Natural killer cell treated with Interleukin-12 subunit alpha and Interleukin-12 subunit beta and Interleukin-15 and Interleukin-18, amount 100 ng/mL, for 72 hours (primary cell): ENCODE results near the gene ASB16. TPM values are rescaled to one million over a fixed set of nuclear protein-coding genes. Genes with fewer than 3 reads are reported as not detected.

Source experiments
- ATAC-seq, 2 donors: fragments of 150-1000 bp; cut with Tn5 transposase in 1 of 2; sonication (Bioruptor Pico), chemical (Tn5 transposase) in 1 of 2; 2 replicates each; pipeline ENCODE4 v1.10.0; 2021
- DNase-seq: peaks from one replicate; pipeline ENCODE4 v3.0.0; 2022; ENCODE audit warnings: low spot score
- H3K27ac Mint-ChIP-seq, 2 donors: 1 replicate in 1 of 2; 2 replicates in 1 of 2; pipeline ENCODE4 v1.8.0; 2022; ENCODE audit warnings: mixed read lengths in 2 of 2, mild to moderate bottlenecking in 1 of 2, moderate library complexity in 1 of 2
- H3K27me3 Mint-ChIP-seq, 2 donors: 1 replicate in 1 of 2; 2 replicates in 1 of 2; pipeline ENCODE4 v1.8.0; 2022; ENCODE audit warnings: mixed read lengths in 2 of 2
- H3K36me3 Mint-ChIP-seq: one replicate; pipeline ENCODE4 v1.8.0; 2022; ENCODE audit warnings: mixed read lengths
- H3K4me1 Mint-ChIP-seq, 2 donors: 1 replicate in 1 of 2; 2 replicates in 1 of 2; pipeline ENCODE4 v1.8.0; 2022; ENCODE audit warnings: low read depth in 2 of 2, mixed read lengths in 2 of 2, mild to moderate bottlenecking in 1 of 2
- H3K4me3 Mint-ChIP-seq: one replicate; pipeline ENCODE4 v1.8.0; 2022; ENCODE audit warnings: mixed read lengths
- H3K9me3 Mint-ChIP-seq: 2 replicates; pipeline ENCODE4 v1.8.0; 2022; ENCODE audit warnings: mixed read lengths
- total RNA-seq, 2 donors: library from RNA; stranded (reverse); gene quantifications; one replicate each; pipeline ENCODE4 v1.2.3, GENCODE V29; 2022

Gene ASB16
- total RNA-seq, 2 donors from 2014 or later: 0.33 TPM; not detected in 1

- Mint-ChIP-seq H3K9me3 (no peaks in the 10 kb centered on the region), H3K4me3 (peak overlapping the region; percentile 51), H3K27me3 (no peaks in the 10 kb centered on the region), H3K4me1 (peaks cover 36 to 41% of the 10 kb centered on the region in 2 donors), H3K27ac (peak overlapping the region; percentile 90 to 96), H3K36me3 (no peaks in the 10 kb centered on the region)
- no peak for DNase-seq
- no peak for ATAC-seq
Measured at GRCh38 chr17:44202756-44203155, 32.3 kb downstream of the ASB16 start.

DNA sequence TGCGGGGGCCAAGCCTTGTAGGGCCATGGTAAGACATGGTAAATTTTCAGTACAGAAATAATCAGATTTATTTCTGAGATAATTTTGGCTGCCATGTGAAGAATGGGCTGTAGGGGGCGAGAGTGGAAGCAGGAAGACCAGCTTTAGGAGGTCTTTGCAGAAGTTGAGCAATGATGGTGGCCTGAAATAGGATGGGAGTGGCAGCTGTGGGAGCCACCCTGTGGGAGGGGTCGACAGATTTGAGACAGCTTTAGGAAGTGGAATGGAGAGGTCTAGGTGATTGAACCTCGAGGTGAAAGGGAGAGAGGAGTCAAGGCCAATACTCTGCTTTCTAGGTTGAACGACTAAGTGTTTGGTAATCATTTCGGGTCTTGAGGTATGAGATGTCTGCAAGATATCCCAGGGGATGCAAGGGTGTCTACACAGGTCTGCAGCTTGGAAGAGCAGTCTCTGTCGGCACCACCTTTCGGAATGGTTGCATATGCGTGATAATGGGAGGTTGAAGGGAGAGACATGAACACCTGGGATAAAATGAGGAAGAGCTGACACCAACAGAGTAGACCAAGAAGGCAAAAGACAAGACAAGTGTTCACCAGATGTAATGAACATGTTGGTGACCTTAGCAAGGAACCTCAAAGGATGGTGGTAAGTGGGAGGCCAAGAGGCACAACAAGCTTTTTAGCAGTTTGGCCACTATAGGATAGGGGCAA lies 33.4 kb downstream of the ASB16 start:
- no peak overlapping the region for H3K4me3 Mint-ChIP-seq
- peaks cover 37 to 41% of the 10 kb centered on the region in 2 donors for H3K4me1 Mint-ChIP-seq
- H3K36me3 Mint-ChIP-seq: peaks cover 7% of the 10 kb centered on the region

DNA sequence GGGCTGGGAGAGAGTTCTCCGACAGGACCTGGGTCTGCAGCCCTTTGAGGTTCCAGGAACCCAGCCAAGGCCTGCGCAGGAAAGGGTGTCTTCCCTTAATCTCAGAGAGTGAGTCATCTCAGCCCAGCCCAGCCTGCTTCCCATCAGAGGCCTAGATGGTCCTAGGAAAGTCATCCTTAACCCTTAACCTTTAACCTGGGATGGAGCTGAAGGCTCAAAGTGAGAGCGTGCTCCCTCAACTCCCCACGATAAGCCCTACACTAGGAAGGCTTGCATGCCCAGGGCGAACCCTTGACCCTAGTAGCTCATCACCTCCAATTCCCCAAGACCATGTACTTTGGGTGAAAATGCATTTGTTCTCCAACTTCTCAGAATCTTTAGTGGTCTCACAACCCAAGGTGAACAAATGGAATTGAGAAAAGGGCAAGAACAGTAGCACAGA lies 34.0 kb downstream of the ASB16 start:
- no peaks in the 10 kb centered on the region for H3K27me3 Mint-ChIP-seq
- peaks cover 7% of the 10 kb centered on the region for H3K36me3 Mint-ChIP-seq
- no peak overlapping the region for H3K4me3 Mint-ChIP-seq
- H3K4me1 Mint-ChIP-seq: peaks cover 38 to 44% of the 10 kb centered on the region in 2 donors
- no peak for ATAC-seq
- H3K9me3 Mint-ChIP-seq: no peaks in the 10 kb centered on the region
- DNase-seq: no peak
- no peak overlapping the region for H3K27ac Mint-ChIP-seq

More for the DNA sequence above, 33.4 kb downstream of the ASB16 start:
- H3K9me3 Mint-ChIP-seq: no peaks in the 10 kb centered on the region
- no peaks in the 10 kb centered on the region for H3K27me3 Mint-ChIP-seq
- ATAC-seq (no peak), DNase-seq (no peak)
- H3K27ac Mint-ChIP-seq: peak overlapping the region; percentile 90 to 96

GRCh38 chr17:44205962-44206824 lies 35.7 kb downstream of the ASB16 start:
- Mint-ChIP-seq H3K9me3 (no peaks in the 10 kb centered on the region), H3K36me3 (peaks cover 14% of the 10 kb centered on the region), H3K4me1 (peaks cover 39 to 47% of the 10 kb centered on the region in 2 donors), H3K27ac (no peak overlapping the region), H3K27me3 (no peaks in the 10 kb centered on the region), H3K4me3 (no peak overlapping the region)
- no peak for DNase-seq
- ATAC-seq: no peak

- ATAC-seq (no peak), DNase-seq (no peak)
- H3K27ac Mint-ChIP-seq: no peak overlapping the region
- peaks cover 38 to 51% of the 10 kb centered on the region in 2 donors for H3K4me1 Mint-ChIP-seq
- H3K27me3 Mint-ChIP-seq: no peaks in the 10 kb centered on the region
- peaks cover 14% of the 10 kb centered on the region for H3K36me3 Mint-ChIP-seq
- no peak overlapping the region for H3K4me3 Mint-ChIP-seq
- no peaks in the 10 kb centered on the region for H3K9me3 Mint-ChIP-seq
Measured at GRCh38 chr17:44206825-44207155, 36.3 kb downstream of the ASB16 start.

DNA sequence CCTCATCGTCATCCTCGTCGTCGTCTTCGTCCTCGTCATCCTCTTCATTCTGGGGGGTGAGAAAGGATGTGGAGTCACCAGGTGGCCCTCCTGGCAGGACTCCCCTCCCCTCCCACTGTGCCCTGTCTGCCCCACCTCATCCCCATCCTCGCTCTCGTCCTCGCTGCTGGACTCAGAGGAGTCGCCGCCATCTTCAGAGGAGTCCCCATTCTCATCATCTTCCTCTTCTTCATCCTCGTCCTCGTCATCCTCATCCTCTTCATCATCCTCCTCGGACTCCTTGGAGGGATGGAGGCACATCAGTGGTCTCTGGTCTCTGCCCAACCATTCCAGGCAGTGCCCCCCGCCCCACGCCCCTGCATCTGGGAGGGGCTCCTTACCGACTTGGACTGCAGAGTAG lies 36.8 kb downstream of the ASB16 start:
- no peak for DNase-seq
- Mint-ChIP-seq H3K4me1 (peaks cover 38 to 51% of the 10 kb centered on the region in 2 donors), H3K27me3 (no peaks in the 10 kb centered on the region), H3K4me3 (no peak overlapping the region), H3K36me3 (peaks cover 14% of the 10 kb centered on the region), H3K27ac (no peak overlapping the region), H3K9me3 (no peaks in the 10 kb centered on the region)
- no peak for ATAC-seq

DNA sequence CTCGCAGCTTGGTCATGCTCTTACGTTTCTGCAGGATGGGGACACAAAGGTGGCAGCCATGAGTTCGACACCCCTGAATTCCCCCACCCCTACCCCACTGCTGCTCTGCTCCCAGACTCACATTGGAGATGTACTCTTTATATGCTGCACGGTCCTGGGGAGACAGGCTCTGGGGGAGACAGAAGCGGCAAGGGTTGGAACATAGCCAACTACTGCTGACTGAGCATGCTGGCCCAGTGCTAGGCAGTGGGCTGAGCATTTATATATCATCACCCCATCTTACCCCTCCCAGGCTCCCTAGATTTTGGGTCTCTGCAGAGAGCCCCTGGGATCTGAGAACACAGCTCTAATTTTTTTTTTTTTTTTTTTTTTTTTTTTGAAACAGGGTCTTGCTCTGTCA lies 37.2 kb downstream of the ASB16 start:
- H3K27me3 Mint-ChIP-seq: no peaks in the 10 kb centered on the region
- H3K4me3 Mint-ChIP-seq: no peak overlapping the region
- H3K9me3 Mint-ChIP-seq: no peaks in the 10 kb centered on the region
- no peak for DNase-seq
- peaks cover 34 to 49% of the 10 kb centered on the region in 2 donors for H3K4me1 Mint-ChIP-seq
- no peak overlapping the region for H3K27ac Mint-ChIP-seq
- no peak for ATAC-seq
- H3K36me3 Mint-ChIP-seq: peaks cover 14% of the 10 kb centered on the region

DNA sequence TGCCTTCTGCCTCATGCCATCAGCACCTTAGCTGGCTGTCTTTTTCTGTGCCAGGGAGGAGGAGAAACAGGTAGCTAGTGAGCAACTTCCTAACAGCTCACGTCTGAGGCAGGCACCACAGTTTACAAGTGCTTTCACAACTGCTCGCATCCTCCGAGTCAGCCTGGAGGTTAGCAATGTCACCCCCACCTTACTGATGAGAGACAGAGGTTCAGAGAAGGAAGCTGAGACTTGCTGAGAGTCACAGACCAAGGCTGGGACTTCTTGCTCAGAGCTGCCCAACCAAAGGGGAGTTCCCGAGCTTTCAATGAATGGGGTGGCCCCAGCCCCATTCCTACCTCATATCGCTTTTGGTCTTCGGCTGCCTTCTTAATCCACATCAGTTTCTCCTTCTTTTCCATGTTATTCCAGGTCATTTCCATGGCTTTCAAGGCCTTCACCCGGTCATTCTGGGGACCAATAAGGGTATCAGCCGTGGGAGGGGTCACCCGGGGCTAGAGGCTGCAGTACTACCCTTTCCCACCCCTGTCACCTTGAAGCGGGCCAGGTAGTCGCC lies 39.4 kb downstream of the ASB16 start:
- H3K4me1 Mint-ChIP-seq: peaks cover 30 to 39% of the 10 kb centered on the region in 2 donors
- ATAC-seq: peak; percentile 72 to 75
- no peaks in the 10 kb centered on the region for H3K9me3 Mint-ChIP-seq
- peaks cover 18% of the 10 kb centered on the region for H3K36me3 Mint-ChIP-seq
- peak overlapping the region; percentile 83 to 88 for H3K27ac Mint-ChIP-seq
- H3K4me3 Mint-ChIP-seq: peak overlapping the region; percentile 87
- H3K27me3 Mint-ChIP-seq: no peaks in the 10 kb centered on the region
- no peak for DNase-seq

DNA sequence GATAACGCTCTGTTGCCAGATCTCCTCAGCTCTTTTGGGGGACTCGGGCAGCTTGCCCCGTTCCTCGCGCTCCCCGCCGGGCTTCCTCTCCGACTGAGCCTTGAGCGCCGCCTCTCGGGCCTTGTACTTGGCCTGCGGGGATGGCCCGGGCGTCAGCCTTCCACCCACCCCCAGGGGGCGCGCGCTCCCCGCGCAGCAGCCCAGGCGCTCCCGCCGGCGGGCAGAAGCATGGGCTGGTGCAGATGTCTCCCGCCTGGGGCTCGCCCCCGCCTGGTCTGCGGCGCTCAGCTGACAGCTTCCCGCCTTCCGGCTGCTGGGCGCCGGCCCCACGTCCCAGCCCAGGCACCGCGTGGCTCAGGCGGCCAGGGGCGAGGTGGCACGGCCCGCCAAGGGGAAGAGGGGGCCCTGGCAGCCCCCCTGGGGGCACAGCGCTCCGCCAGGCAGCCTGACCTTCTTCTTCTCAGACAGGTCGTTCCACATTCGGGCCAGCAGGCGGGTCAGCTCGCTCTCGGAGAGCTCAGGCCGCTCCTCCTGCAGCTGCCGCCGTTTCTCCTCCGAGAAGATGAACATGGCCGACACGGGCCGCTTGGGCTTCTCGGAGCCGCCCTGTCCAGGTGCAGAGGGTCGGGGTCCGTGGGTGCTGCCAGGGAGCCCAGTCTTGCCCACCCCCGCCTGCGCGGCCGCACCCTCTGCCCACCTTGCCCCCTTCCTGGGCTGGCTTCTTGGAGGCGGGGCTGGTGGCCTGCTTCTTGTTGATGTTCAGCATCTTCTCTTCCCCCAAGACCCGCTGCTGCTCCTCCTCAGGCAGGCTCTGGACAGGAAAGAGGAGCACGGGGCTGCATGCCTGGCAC lies 40.1 kb downstream of the ASB16 start:
- H3K9me3 Mint-ChIP-seq: no peaks in the 10 kb centered on the region
- peaks cover 33 to 43% of the 10 kb centered on the region in 2 donors for H3K4me1 Mint-ChIP-seq
- peak overlapping the region; percentile 87 for H3K4me3 Mint-ChIP-seq
- ATAC-seq (peak; percentile 97), DNase-seq (peak; percentile 94)
- peaks cover 23% of the 10 kb centered on the region for H3K36me3 Mint-ChIP-seq
- H3K27ac Mint-ChIP-seq: peak overlapping the region; percentile 83 to 88
- H3K27me3 Mint-ChIP-seq: no peaks in the 10 kb centered on the region

DNA sequence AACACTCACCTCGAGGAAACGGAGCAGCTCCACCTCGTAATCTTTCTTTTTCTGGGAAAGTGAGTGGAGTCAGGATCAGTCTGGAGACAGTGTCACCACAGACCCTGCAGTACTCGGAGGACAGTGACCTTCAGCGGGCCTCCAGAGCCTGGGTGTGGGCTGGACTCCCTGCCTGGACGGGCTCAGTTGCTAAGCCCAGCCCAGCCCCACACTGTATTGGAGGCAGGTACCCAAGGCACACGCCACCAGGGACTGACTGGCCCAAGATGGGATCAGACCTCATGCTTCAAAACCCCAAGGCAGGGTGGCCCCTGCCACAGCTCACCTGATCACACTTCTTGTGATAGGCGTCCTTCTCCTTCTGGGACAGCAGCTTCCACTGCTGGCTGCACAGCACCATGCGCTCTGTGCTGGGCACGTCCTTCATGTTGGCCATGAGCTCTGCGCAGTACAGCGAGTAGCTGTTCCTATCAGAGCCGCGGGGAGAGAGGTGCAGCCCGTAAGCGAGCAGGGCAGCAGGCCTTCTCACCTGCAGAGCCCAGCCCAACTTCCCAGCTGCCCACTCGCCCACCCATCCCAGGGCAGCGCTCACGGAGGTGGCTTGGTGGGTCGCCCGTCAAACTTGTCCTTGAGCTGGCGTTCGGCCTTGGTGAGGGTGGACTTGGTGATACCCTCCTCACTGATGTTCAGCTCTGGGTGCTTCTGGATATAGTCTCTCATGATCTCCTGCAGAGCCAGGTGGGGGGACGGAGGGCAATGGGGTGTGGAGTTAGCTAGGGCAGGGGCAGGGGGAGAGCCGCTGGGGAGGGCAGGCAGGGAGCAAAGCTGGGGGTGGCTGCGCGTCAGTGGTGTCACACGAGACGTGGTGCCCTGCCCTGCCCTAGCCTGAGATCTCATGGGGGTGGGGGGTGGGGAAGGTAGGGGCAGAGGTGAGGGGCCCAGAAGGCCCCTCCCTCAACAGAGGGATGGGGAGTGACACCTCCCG lies 41.1 kb downstream of the ASB16 start:
- DNase-seq: no peak
- Mint-ChIP-seq H3K4me1 (peaks cover 36 to 46% of the 10 kb centered on the region in 2 donors), H3K27me3 (no peaks in the 10 kb centered on the region), H3K9me3 (no peaks in the 10 kb centered on the region), H3K4me3 (peak overlapping the region; percentile 36), H3K36me3 (peaks cover 23% of the 10 kb centered on the region), H3K27ac (peak overlapping the region; percentile 26 to 47)
- no peak for ATAC-seq

DNA sequence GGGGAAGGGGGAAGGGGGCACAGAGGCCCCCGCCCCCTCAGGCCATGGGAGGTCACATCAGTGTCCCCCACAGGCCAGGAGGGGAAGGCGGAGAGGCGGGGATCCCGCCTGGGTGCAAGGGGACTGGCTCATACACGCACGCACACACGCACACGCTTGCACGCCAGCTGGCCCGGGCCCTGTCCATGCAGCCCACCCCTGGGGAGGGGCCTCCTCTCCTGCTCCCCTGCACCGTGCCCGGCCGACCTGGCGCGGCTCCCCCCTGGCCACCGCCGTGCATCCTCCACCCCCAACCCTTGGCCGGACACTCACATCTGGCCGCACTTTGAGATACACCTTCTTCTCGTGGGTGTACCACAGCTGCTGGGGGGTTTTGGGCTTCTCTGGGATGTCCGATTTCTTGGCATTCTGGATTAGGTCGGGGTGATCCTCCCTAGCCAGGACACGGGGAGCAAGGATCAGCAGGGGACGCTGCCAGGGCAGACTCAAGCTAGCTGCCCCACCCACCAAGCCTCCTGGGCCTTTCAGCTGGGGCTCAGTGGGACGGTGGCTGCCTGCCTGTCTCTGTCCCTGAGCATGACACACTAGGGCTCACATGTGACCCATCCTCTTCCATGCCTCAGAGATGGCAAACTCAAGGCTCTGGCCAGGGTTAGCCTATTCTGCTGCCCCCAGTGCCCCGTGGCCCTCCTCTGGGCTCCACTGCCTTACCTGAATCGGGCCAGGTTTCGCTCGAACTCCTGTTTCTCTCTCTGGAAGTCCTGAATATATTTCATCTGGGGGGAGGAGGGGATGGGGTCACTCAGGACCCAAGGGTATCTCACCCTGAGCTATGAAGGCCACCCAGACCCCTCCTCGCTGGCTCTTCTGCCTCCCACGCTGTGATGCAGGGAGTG lies 42.3 kb downstream of the ASB16 start:
- DNase-seq (no peak), ATAC-seq (no peak)
- H3K4me3 Mint-ChIP-seq: no peak overlapping the region
- H3K27me3 Mint-ChIP-seq: no peaks in the 10 kb centered on the region
- no peaks in the 10 kb centered on the region for H3K9me3 Mint-ChIP-seq
- peaks cover 23% of the 10 kb centered on the region for H3K36me3 Mint-ChIP-seq
- H3K4me1 Mint-ChIP-seq: peaks cover 47 to 52% of the 10 kb centered on the region in 2 donors
- H3K27ac Mint-ChIP-seq: peak overlapping the region in 1 of 2 donors; percentile 11
